Skin epidermis (tissue), 12 donors: Measurements from ENCODE around the gene OR8K1.

ENCODE experiments used
- H3K27ac ChIP-seq, 21 experiments: fragments of 200-600 bp; sonication (generic) in 11 of 21; one replicate each; pipeline ENCODE4 v1.5.0; 2020; ENCODE audit warnings: mild to moderate bottlenecking in 3 of 21, inconsistent platforms in 2 of 21, moderate library complexity in 2 of 21
- H3K4me3 ChIP-seq, 7 experiments: fragments of 200-600 bp; sonication (generic) in 2 of 7; one replicate each; pipeline ENCODE4 v1.5.0; 2020; ENCODE audit warnings: inconsistent platforms in 2 of 7, mild to moderate bottlenecking in 2 of 7, moderate library complexity in 1 of 7

OR8K1 gene

GRCh38 chr11:56345739-56346138, at the start of gene OR8K1:
Gene OR8K1 (plus strand): TSS chr11:56346039. CDS start chr11:56346039, 0 bp downstream.
- no peak within 1 kb of the TSS for H3K4me3 ChIP-seq
- no peak within 1 kb of the TSS for H3K27ac ChIP-seq

- Histone ChIP-seq H3K27ac (no peak overlapping the region), H3K4me3 (no peak overlapping the region)
Measured at GRCh38 chr11:56296898-56297297, 48.9 kb upstream of the OR8K1 start.

DNA sequence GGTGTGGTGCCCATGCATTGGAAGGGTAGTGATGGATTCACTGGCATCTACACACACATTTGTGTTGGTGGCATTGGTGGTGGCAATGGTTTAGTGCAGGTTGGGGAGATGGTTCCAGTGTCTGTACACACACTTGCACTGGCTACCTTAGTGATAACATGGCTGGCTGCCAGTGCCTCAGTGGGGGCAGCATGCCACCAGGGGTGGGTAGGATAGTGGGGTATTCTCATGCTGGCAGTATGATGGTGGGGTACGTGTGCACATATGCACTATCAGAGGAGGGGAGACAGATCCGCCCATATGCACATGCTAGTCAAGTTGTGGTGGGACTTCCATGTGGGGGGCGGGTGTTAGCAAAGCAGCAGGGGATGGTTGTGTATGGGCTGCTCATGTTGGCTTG, 38.0 kb upstream of the OR8K1 start:
- Histone ChIP-seq H3K27ac (no peak overlapping the region), H3K4me3 (no peak overlapping the region)

DNA sequence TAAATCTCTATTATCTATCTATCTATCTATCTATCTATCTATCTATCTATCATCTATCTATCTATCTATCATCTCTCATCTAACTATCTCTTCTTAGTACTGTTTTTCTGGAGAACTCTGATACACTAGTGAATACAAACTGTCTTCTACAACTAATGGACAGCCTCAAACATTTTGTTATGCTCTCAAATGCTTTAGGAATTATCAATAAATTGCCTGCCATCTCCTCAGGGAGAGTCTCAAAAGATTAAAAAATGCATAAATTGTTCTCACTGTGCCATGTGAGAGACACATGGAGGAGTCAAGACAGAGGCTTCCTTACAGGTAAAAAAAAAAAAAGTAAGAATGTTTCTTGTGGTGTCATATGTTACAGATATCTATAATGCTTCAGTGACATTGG, 31.0 kb upstream of the OR8K1 start, which contains the start of gene OR8K3:
OR8K3 (plus strand) TSS at position 301 of the 400 bp plus-strand sequence. CDS start 3,163 bp downstream, outside the sequence.
- H3K27ac ChIP-seq: no peak within 1 kb of the TSS
- H3K4me3 ChIP-seq: no peak within 1 kb of the TSS

- Histone ChIP-seq H3K27ac (no peak overlapping the region), H3K4me3 (no peak overlapping the region)
Measured at GRCh38 chr11:56331861-56332491, 13.9 kb upstream of the OR8K1 start.

DNA sequence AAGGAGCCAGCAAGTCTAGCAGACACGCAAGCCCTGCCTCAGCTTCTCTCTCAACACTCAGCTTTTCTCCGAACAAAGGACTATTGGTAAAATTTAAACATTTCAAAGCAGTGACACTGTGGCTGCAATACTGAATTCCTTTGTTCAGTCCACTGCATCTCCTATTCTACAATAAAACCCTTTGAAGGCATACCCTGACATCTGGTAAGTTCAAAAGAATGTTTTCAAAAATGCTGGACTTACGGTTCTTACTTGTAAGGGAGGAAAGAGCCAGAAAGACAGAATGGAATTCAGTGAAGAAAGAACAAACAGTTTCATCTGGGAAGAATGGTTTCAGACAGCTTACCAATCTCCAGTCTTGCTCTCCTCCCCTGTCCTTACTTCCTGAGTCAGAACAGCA, 12.7 kb upstream of the OR8K1 start:
- no peak overlapping the region for H3K27ac ChIP-seq
- H3K4me3 ChIP-seq: no peak overlapping the region

- no peak overlapping the region for H3K27ac ChIP-seq
- no peak overlapping the region for H3K4me3 ChIP-seq
Measured at GRCh38 chr11:56340289-56340688, 5.5 kb upstream of the OR8K1 start.

DNA sequence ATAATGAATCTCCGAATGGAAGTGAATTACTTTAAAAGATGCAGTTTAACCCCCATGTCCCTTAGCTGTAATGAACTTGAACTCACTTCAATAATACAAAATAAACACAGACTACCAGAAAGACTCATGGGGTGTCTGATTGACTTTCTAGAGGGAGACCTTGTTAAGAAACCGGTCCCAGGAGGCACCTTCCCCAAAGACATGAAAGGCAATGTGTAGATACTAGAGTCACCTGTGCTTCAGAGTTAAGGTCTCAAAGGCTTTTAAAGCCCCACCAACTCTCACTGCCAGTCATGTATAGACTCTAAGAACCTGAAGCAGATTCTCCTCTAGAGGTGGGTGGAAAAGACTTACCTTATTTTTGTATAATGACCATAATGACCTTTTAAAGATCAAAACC, 8.2 kb downstream of the OR8K1 start, which contains the start of gene OR8J1:
OR8J1 (plus strand) TSS at position 301 of the 400 bp plus-strand sequence. CDS start 5,956 bp downstream, outside the sequence.
- Histone ChIP-seq H3K27ac (no peak within 1 kb of the TSS), H3K4me3 (no peak within 1 kb of the TSS)

DNA sequence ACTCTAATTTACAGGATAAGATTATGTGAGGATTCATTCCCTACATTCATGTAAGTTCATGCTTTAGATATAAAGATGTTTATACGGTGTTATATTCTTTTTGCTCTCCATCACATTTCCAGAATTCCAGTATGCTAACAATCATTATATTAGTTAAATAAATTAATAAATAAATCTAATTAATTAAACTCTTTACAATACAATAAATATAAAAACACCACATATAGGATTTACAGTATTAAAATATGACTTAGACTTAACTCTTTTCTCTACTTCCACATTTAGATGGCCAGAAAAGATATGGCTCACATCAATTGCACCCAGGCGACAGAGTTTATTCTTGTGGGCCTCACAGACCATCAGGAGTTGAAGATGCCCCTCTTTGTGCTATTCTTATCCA, 29.5 kb downstream of the OR8K1 start, which contains the start of gene OR8U1:
OR8U1 (plus strand) TSS at position 301 of the 400 bp plus-strand sequence; CDS start at position 301, 0 bp downstream.
- H3K4me3 ChIP-seq: no peak within 1 kb of the TSS
- H3K27ac ChIP-seq: no peak within 1 kb of the TSS

DNA sequence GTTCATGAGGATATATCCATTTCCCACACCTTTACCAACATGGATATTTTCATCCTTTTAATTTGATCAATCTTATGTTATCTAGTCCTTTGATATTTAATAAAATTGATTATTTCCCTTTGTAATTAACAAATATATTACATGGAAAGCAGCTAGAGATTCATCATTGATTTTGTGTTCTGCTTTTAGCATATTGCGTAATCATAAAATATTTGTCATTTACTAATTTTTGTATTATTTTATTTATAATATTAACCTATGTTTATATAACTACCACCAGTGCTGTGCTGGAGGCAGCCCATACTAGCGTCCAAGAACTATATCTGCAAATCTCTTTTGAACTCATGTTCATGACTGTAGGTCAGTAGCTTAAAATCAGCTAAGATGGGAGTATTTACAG, 34.3 kb downstream of the OR8K1 start:
- no peak overlapping the region for H3K4me3 ChIP-seq
- H3K27ac ChIP-seq: no peak overlapping the region

DNA sequence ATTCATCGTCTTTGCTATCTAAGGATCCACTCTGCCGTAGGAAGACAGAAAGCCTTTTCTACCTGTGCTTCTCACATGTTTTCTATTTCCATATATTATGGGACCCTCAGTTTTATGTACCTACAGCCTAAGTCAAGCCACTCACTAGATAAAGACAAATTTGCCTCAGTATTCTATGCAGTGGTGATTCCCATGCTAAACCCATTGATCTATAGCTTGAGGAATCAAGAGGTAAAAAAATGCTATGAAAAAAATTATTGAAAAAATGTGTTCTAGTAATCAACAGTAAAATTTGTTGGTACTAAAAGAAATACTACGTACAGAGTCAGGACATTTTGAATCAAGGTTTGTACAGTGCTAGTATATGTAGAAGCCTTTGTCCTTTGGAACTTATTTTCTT, 48.5 kb downstream of the OR8K1 start:
- Histone ChIP-seq H3K27ac (no peak overlapping the region), H3K4me3 (no peak overlapping the region)

DNA sequence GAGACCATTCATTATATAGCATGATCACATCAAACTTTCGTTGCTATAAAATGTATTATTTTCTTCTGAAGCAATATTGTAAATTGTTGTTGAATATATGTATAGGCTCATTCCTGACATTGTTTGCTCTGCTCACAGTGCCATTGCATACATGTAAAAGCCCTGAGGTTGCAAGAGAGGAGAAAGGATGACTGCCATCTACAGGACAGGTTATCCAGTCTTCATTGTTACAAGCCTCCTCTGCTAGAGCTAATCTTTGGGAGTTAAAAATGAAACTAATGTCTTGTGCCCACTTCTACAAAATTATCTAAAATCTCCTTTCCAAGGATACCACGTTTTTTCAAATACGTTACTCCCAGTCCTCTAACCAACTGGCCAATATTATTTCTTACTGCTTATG, 50.2 kb downstream of the OR8K1 start:
- no peak overlapping the region for H3K27ac ChIP-seq
- no peak overlapping the region for H3K4me3 ChIP-seq
